Glutamatergic neuron (in vitro differentiated cells): Measurements from ENCODE around the gene CDC42BPB. TPM values are rescaled to one million over a fixed set of nuclear protein-coding genes. Genes with fewer than 3 reads are reported as not detected.

Experiments used
- DNase-seq: peaks from one replicate; pipeline ENCODE4 v3.0.0; 2022
- H3K27ac Mint-ChIP-seq: one replicate; pipeline ENCODE4 v1.8.0; 2020; ENCODE audit warnings: mild to moderate bottlenecking, mixed read lengths, inconsistent platforms; ENCODE audit not compliant: unreplicated experiment
- H3K27me3 Mint-ChIP-seq: one replicate; pipeline ENCODE4 v1.8.0; 2020; ENCODE audit warnings: mild to moderate bottlenecking, moderate library complexity, mixed read lengths, inconsistent platforms; ENCODE audit not compliant: unreplicated experiment
- H3K36me3 Mint-ChIP-seq: one replicate; pipeline ENCODE4 v1.8.0; 2020; ENCODE audit warnings: mild to moderate bottlenecking, mixed read lengths, inconsistent platforms; ENCODE audit not compliant: unreplicated experiment
- H3K4me1 Mint-ChIP-seq: one replicate; pipeline ENCODE4 v1.8.0; 2020; ENCODE audit warnings: mild to moderate bottlenecking, low read depth, mixed read lengths, inconsistent platforms; ENCODE audit not compliant: unreplicated experiment
- H3K4me3 Mint-ChIP-seq: one replicate; pipeline ENCODE4 v1.8.0; 2020; ENCODE audit warnings: mild to moderate bottlenecking, mixed read lengths, inconsistent platforms; ENCODE audit not compliant: unreplicated experiment
- H3K9me3 Mint-ChIP-seq: one replicate; pipeline ENCODE4 v1.8.0; 2020; ENCODE audit warnings: mild to moderate bottlenecking, moderate library complexity, mixed read lengths, inconsistent platforms; ENCODE audit not compliant: unreplicated experiment
- total RNA-seq: library from RNA; stranded (reverse); fragmentation: NEBNext Ultra II Directional; extraction: Animal tissue kit (Norgen Biotek cat#: 25700); gene quantifications from one replicate; pipeline ENCODE4 v1.2.1, GENCODE V29; 2021; ENCODE audit not compliant: unreplicated experiment
- TF ChIP-seq, protein P1 (sequence below): fragments of 200-600 bp; sonication (generic); IDR thresholded peaks from one replicate; pipeline ENCODE4 v1.5.0; 2021; ENCODE audit not compliant: partially characterized antibody, unreplicated experiment

Gene CDC42BPB
- total RNA-seq, 1 donor from 2014 or later, result 125 TPM

DNA sequence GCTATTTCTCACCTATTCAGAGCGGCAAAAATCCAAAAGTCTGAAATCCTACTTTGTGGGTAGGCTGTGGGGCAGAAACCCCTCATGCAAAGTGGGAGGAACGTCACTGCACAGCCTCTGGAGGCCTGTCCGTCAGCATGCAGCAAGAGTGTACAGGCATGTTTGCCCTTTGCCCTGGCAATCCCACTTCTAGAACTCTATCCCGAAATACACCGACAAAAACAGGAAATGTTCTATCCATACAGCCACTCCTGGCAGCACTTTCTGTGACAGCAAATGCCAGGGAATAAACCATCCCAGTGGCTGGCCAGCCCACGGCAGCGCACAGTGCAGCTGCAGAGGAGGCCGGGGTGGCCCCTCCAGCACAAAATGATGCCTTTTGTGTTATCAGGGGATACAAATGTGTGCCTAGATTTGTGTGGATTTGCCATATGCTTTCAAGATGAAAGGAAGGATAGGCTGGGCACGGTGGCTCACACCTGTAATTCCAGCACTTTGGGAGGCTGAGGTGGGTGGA lies 95.2 kb downstream of the CDC42BPB start:
- no peak for DNase-seq
- Mint-ChIP-seq H3K36me3 (no peaks in the 10 kb centered on the region), H3K4me1 (no peaks in the 10 kb centered on the region), H3K27me3 (no peaks in the 10 kb centered on the region), H3K27ac (no peak overlapping the region), H3K9me3 (no peaks in the 10 kb centered on the region), H3K4me3 (no peak overlapping the region)
- TF ChIP-seq, protein P1, sequence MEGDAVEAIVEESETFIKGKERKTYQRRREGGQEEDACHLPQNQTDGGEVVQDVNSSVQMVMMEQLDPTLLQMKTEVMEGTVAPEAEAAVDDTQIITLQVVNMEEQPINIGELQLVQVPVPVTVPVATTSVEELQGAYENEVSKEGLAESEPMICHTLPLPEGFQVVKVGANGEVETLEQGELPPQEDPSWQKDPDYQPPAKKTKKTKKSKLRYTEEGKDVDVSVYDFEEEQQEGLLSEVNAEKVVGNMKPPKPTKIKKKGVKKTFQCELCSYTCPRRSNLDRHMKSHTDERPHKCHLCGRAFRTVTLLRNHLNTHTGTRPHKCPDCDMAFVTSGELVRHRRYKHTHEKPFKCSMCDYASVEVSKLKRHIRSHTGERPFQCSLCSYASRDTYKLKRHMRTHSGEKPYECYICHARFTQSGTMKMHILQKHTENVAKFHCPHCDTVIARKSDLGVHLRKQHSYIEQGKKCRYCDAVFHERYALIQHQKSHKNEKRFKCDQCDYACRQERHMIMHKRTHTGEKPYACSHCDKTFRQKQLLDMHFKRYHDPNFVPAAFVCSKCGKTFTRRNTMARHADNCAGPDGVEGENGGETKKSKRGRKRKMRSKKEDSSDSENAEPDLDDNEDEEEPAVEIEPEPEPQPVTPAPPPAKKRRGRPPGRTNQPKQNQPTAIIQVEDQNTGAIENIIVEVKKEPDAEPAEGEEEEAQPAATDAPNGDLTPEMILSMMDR, result no peak

DNA sequence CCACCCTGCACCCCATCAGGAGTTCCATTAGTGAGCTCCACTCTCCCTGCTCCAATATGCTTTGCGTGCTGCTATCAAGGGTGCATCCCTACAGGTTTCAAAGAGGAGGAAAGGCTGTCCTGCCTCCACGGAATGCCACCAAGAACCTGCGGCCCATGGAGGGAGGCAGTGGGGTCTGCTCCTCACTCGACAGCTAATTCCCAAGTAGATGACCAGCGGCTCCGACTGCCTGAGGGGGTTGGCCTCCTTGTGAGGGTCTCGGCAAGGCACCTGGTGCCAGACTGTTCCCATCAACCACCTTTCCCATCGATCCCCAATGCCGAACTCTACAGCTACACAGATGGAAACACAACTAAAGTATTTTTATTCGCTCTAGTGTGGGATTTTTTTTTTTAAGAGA lies 98.9 kb downstream of the CDC42BPB start:
- no peak overlapping the region for H3K27ac Mint-ChIP-seq
- DNase-seq, result no peak
- no peaks in the 10 kb centered on the region for H3K4me1 Mint-ChIP-seq
- TF ChIP-seq, protein P1, result no peak
- no peaks in the 10 kb centered on the region for H3K27me3 Mint-ChIP-seq
- H3K9me3 Mint-ChIP-seq, result no peaks in the 10 kb centered on the region
- no peaks in the 10 kb centered on the region for H3K36me3 Mint-ChIP-seq
- no peak overlapping the region for H3K4me3 Mint-ChIP-seq

DNA sequence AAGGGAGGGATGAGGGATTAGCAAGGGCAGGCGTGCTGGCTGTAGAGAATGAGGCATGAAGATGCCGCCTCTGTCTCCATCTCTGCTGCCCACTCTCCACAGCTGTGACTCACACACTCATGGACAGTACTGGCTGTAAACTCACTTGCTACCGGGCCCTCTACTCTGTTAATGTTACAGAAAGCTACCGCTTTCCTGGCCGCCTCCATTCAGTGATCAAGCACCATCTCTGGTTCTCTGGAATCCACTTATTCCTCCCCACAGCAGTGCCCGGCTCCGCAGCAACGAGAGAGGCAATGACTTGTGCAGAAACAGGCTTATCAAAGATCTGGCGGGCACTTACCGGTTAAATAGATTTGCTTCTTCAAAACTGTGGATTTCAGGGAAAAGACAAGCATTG lies 100.1 kb downstream of the CDC42BPB start:
- Mint-ChIP-seq H3K4me1 (no peaks in the 10 kb centered on the region), H3K4me3 (no peak overlapping the region), H3K27ac (no peak overlapping the region), H3K36me3 (no peaks in the 10 kb centered on the region), H3K9me3 (no peaks in the 10 kb centered on the region), H3K27me3 (no peaks in the 10 kb centered on the region)
- TF ChIP-seq, protein P1, result no peak
- no peak for DNase-seq

DNA sequence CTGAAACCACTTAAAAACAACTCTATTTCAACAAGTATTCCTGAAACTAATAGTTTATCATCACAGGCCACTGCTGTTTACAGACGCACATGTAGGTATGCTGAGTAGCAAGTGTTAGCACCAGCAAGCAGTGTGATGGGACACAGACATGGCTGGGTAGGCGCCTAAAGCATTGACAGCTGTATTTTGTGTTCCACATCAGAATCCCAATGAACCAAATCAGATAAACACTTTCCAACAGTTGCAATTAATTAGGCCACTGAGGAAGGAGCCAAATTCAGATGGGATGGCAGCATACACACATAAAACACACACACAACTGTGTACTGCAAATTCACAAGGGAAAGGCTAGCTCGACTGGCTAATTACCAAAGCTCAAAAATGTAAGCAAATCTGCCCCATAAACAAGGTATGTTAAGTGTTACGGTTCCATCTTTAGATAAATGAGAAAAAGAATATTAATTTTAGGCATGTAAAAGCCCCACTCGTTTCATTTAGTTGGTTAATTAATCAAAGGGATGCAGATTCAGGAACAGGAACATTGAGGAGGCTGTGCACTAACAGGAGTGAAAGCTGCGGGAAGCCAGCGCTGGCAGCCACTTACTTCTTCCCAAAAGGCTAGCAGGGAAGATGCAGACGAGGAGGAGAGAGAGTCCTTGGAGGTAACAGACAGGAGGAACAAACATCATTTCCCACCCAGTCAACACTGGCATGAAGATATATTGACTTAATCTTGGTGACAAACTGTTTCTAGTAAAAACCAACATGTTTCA lies 101.5 kb downstream of the CDC42BPB start:
- TF ChIP-seq, protein P1, result no peak
- Mint-ChIP-seq H3K9me3 (no peaks in the 10 kb centered on the region), H3K4me3 (no peak overlapping the region), H3K4me1 (no peaks in the 10 kb centered on the region), H3K27ac (no peak overlapping the region), H3K27me3 (no peaks in the 10 kb centered on the region), H3K36me3 (no peaks in the 10 kb centered on the region)
- DNase-seq, result no peak

DNA sequence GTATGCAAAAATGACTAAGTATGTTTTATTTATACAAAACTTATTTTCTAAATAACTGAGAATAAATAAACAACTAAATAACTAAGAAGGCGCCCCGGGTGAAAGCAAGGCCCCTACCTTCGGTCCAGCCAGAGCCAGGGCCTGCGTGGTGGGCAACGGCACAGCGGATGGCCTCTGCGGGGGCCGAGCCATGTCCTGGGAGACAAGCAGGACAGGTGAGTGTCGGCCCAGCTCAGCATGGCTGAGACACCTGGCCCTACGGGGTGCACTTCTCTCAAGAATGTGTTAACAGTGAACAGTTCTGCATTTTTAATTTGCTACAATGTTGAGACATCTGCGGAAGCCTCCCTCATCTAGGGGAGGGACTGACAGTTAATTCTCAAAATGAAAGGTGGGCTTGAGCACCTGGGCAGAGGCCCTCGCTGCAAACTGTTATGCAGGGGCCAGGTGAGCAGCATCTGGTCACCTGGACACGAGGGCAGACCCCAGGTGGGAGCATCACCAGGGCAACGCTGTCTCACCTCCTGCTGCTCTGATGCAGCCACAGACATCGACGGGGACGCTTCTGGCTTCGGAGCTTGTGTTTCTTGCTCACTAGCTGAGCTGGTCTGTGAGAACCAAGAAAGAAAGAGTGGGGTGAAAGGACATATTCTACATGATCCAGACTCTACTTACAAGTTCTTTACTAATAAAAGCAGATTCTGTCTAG lies 103.1 kb downstream of the CDC42BPB start:
- Mint-ChIP-seq H3K4me3 (no peak overlapping the region), H3K27ac (no peak overlapping the region), H3K36me3 (no peaks in the 10 kb centered on the region)

More for the DNA sequence above, 103.1 kb downstream of the CDC42BPB start:
- H3K9me3 Mint-ChIP-seq, result peaks cover 1% of the 10 kb centered on the region
- no peaks in the 10 kb centered on the region for H3K27me3 Mint-ChIP-seq
- no peak for DNase-seq
- TF ChIP-seq, protein P1, result no peak
- H3K4me1 Mint-ChIP-seq, result peaks cover 4% of the 10 kb centered on the region
